ENCODE results near the gene NINL. TPM values are rescaled to one million over a fixed set of nuclear protein-coding genes. Genes with fewer than 3 reads are reported as not detected.
"Not testable (repeated sequence)": the region's sequence is repeated elsewhere in the genome, so short reads cannot be mapped to it uniquely, and the experiment has no call there.

Gene NINL
- total RNA-seq, 1 donor from 2014 or later = 1.8 TPM

DNA sequence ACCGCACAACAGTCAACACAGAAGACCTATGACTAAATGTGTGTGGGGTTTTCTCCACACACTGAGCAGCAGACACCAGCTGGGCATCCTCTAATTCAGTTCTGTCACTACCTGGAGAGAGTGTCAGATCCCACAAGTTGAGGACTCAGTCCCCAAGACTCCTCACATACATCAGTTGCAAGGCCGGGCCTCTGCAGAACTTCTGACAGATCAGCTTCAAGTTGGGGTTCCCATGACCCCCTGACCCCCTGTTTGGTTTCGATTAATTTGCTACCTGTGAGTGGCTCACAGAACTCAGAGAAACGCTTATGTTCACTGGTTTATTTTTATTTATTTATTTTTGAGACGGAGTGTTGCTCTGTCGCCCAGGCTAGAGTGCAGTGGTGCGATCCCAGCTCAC is 3.2 kb upstream of the NINL start:
- CTCF ChIA-PET = no interaction called here
- intact Hi-C loops (cut with micrococcal nuclease) = no loop called here
- H3K36me3 Mint-ChIP-seq (ENCODE audit: low read depth) = no peaks in the 10 kb centered on the region
- peaks cover 4% of the 10 kb centered on the region for H3K4me1 Mint-ChIP-seq
- H3K4me3 Mint-ChIP-seq = no peak overlapping the region
- no peak for ATAC-seq (ENCODE audit: low read depth)
- H3K27me3 Mint-ChIP-seq = peaks cover 10% of the 10 kb centered on the region
- H3K9me3 Mint-ChIP-seq = no peaks in the 10 kb centered on the region
- no peak overlapping the region for H3K27ac Mint-ChIP-seq
- TF ChIP-seq, protein P1, sequence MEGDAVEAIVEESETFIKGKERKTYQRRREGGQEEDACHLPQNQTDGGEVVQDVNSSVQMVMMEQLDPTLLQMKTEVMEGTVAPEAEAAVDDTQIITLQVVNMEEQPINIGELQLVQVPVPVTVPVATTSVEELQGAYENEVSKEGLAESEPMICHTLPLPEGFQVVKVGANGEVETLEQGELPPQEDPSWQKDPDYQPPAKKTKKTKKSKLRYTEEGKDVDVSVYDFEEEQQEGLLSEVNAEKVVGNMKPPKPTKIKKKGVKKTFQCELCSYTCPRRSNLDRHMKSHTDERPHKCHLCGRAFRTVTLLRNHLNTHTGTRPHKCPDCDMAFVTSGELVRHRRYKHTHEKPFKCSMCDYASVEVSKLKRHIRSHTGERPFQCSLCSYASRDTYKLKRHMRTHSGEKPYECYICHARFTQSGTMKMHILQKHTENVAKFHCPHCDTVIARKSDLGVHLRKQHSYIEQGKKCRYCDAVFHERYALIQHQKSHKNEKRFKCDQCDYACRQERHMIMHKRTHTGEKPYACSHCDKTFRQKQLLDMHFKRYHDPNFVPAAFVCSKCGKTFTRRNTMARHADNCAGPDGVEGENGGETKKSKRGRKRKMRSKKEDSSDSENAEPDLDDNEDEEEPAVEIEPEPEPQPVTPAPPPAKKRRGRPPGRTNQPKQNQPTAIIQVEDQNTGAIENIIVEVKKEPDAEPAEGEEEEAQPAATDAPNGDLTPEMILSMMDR (IDR thresholded peaks at IDR 0.05) = no peak
- POLR2A ChIA-PET = interaction anchor here (0.6 kb wide), 1 partner anchor 97 kb away, joined by 3 read pairs; no protein-coding TSS in a partner anchor
- no peak for DNase-seq

GRCh38 chr20:25587536-25587935 is 2.2 kb upstream of the NINL start:
- no peaks in the 10 kb centered on the region for H3K36me3 Mint-ChIP-seq (ENCODE audit: low read depth)
- TF ChIP-seq, protein P1 (IDR thresholded peaks at IDR 0.05) = no peak
- H3K9me3 Mint-ChIP-seq = no peaks in the 10 kb centered on the region
- no peak overlapping the region for H3K27ac Mint-ChIP-seq
- CTCF ChIA-PET = no interaction called here
- ATAC-seq (ENCODE audit: low read depth) (no peak), DNase-seq (no peak)
- POLR2A ChIA-PET = no interaction called here
- intact Hi-C loops (cut with micrococcal nuclease) = no loop called here
- H3K27me3 Mint-ChIP-seq = peaks cover 19% of the 10 kb centered on the region
- peaks cover 4% of the 10 kb centered on the region for H3K4me1 Mint-ChIP-seq
- H3K4me3 Mint-ChIP-seq = no peak overlapping the region

DNA sequence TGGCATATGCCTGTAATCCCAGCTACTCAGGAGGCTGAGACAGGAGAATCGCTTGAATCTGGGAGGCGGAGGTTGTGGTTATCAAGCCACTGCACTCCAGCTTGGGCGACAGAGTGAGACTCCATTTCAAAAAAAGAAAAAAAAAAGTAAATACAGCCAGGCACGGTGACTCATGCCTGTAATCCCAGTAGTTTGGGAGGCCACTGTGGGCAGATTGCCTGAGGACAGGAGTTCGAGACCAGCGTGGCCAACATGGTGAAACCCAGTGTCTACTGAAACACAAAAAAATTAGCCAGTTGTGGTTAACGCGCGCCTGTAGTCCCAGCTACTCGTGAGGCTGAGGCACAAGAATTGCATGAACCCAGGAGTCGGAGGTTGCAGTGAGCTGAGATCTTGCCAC is 1.5 kb upstream of the NINL start:
- Mint-ChIP-seq H3K4me1 (peaks cover 4% of the 10 kb centered on the region), H3K27me3 (peaks cover 23% of the 10 kb centered on the region), H3K36me3 (ENCODE audit: low read depth) (no peaks in the 10 kb centered on the region), H3K4me3 (no peak overlapping the region), H3K27ac (no peak overlapping the region), H3K9me3 (no peaks in the 10 kb centered on the region)
- TF ChIP-seq, protein P1 (IDR thresholded peaks at IDR 0.05) = no peak
- POLR2A ChIA-PET = no interaction called here
- ATAC-seq (ENCODE audit: low read depth) (no peak), DNase-seq (no peak)
- CTCF ChIA-PET = no interaction called here
- intact Hi-C loops (cut with micrococcal nuclease) = no loop called here

GRCh38 chr20:25583607-25584006 is 1.7 kb downstream of the NINL start:
- H3K4me1 Mint-ChIP-seq; H3K9me3 Mint-ChIP-seq; intact Hi-C loops (cut with micrococcal nuclease); ATAC-seq (ENCODE audit: low read depth); H3K36me3 Mint-ChIP-seq (ENCODE audit: low read depth); DNase-seq; H3K27ac Mint-ChIP-seq; POLR2A ChIA-PET; CTCF ChIA-PET: not testable (repeated sequence)
- Mint-ChIP-seq H3K4me3 (peak overlapping the region; percentile 9), H3K27me3 (peaks cover 32% of the 10 kb centered on the region)

GRCh38 chr20:25580711-25581110 is 4.6 kb downstream of the NINL start:
- TF ChIP-seq, protein P1 (IDR thresholded peaks at IDR 0.05) = no peak
- Mint-ChIP-seq H3K4me3 (no peak overlapping the region), H3K9me3 (no peaks in the 10 kb centered on the region), H3K36me3 (ENCODE audit: low read depth) (no peaks in the 10 kb centered on the region), H3K27ac (no peak overlapping the region), H3K4me1 (peaks cover 4% of the 10 kb centered on the region), H3K27me3 (peaks cover 32% of the 10 kb centered on the region)
- DNase-seq = no peak
- POLR2A ChIA-PET = no interaction called here
- no peak for ATAC-seq (ENCODE audit: low read depth)
- intact Hi-C loops (cut with micrococcal nuclease) = no loop called here
- CTCF ChIA-PET = no interaction called here

GRCh38 chr20:25579081-25579770 is 6.1 kb downstream of the NINL start:
- H3K4me3 Mint-ChIP-seq = no peak overlapping the region
- TF ChIP-seq, protein P1 (IDR thresholded peaks at IDR 0.05) = no peak
- H3K27ac Mint-ChIP-seq = no peak overlapping the region
- DNase-seq (no peak), ATAC-seq (ENCODE audit: low read depth) (no peak)
- no peaks in the 10 kb centered on the region for H3K9me3 Mint-ChIP-seq
- ChIA-PET POLR2A (no interaction called here), CTCF (no interaction called here)
- H3K36me3 Mint-ChIP-seq (ENCODE audit: low read depth) = no peaks in the 10 kb centered on the region
- intact Hi-C loops (cut with micrococcal nuclease) = no loop called here
- H3K27me3 Mint-ChIP-seq = peaks cover 28% of the 10 kb centered on the region
- H3K4me1 Mint-ChIP-seq = no peaks in the 10 kb centered on the region
